Stomach (tissue), 4 donors: ENCODE data around the gene PAOX.

Experiments
- EP300 ChIP-seq: sonication (generic); formaldehyde crosslinking; IDR thresholded peaks from one replicate; pipeline ENCODE4 v1.6.1; 2017; ENCODE audit warnings: antibody characterized with exemption
- POLR2A ChIP-seq, 4 donors: fragments of 450-650 bp; IDR thresholded peaks; one replicate each; pipeline ENCODE4 v1.6.1; 2016; ENCODE audit warnings: antibody characterized with exemption in 4 of 4, control low read depth in 2 of 4, mild to moderate bottlenecking in 1 of 4, moderate library complexity in 1 of 4
- POLR2AphosphoS5 ChIP-seq, 3 donors: sonication (generic); formaldehyde crosslinking; IDR thresholded peaks; one replicate each; pipeline ENCODE4 v1.6.1; 2016; ENCODE audit warnings: antibody characterized with exemption in 3 of 3
- TF ChIP-seq, protein P1 (sequence below), 7 experiments: fragments of 450-650 bp in 4 of 7; fragments of 200-600 bp in 3 of 7; sonication (generic) in 3 of 7; IDR thresholded peaks; one replicate each; pipeline ENCODE4 v1.5.1; 2016 to 2019; ENCODE audit warnings: antibody characterized with exemption in 7 of 7, control low read depth in 2 of 7, mild to moderate bottlenecking in 1 of 7

DNA sequence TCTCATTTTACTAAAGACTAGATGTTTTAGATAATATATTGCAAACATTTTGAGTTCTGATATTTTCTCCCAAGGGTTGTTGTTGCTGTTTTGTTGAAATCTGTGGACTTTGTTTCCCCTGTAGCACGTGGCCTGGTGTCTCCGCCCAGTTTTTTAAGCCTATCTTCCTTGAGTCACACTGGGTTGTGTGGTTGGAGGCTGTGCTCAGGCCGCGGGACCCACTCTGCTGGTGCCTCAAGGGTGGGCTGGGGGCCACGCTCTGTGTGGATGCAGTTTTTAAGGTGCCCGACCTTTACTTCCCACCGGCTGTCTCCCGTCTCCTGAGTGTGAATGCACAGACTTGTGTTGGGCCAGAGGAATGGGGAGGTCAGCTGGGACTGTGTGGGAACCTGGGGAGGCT, 36.1 kb upstream of the PAOX start:
- TF ChIP-seq, protein P1, sequence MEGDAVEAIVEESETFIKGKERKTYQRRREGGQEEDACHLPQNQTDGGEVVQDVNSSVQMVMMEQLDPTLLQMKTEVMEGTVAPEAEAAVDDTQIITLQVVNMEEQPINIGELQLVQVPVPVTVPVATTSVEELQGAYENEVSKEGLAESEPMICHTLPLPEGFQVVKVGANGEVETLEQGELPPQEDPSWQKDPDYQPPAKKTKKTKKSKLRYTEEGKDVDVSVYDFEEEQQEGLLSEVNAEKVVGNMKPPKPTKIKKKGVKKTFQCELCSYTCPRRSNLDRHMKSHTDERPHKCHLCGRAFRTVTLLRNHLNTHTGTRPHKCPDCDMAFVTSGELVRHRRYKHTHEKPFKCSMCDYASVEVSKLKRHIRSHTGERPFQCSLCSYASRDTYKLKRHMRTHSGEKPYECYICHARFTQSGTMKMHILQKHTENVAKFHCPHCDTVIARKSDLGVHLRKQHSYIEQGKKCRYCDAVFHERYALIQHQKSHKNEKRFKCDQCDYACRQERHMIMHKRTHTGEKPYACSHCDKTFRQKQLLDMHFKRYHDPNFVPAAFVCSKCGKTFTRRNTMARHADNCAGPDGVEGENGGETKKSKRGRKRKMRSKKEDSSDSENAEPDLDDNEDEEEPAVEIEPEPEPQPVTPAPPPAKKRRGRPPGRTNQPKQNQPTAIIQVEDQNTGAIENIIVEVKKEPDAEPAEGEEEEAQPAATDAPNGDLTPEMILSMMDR (IDR thresholded peaks at IDR 0.05): no peak
- TF ChIP-seq POLR2A (IDR thresholded peaks at IDR 0.05): no peak
- no peak for TF ChIP-seq POLR2AphosphoS5 (IDR thresholded peaks at IDR 0.05)
- no peak for TF ChIP-seq EP300
